Measurements from ENCODE around the gene LDHAL6B. TPM values are rescaled to one million over a fixed set of nuclear protein-coding genes. Genes with fewer than 3 reads are reported as not detected.

The LDHAL6B gene
- total RNA-seq, 1 donor from 2014 or later: not detected

- DNase-seq (ENCODE audit: low read depth) (peak; percentile 57), FAIRE-seq (peak; percentile 84)
- H3K27me3 ChIP-seq (ENCODE audit: insufficient read depth, low read length): no peaks in the 10 kb centered on the region
- peaks cover 10% of the 10 kb centered on the region for H3K4me1 ChIP-seq (ENCODE audit: insufficient read depth, low read length)
- H3K4me2 ChIP-seq (ENCODE audit: low read length): peak overlapping the region; percentile 42
- no peak for TF ChIP-seq CTCF (IDR thresholded peaks at IDR 0.05; ENCODE audit: insufficient read depth, low read depth, low read length)
- TF ChIP-seq EZH2 (IDR thresholded peaks at IDR 0.05; ENCODE audit: insufficient read depth, low read length): no peak
- Mint-ChIP-seq H3K9me3 (ENCODE audit: unreplicated experiment) (peaks cover 6% of the 10 kb centered on the region), H3K27me3 (ENCODE audit: low read depth, unreplicated experiment) (no peaks in the 10 kb centered on the region), H3K4me3 (ENCODE audit: unreplicated experiment) (no peak overlapping the region), H3K27ac (ENCODE audit: unreplicated experiment) (peak overlapping the region; percentile 34), H3K36me3 (ENCODE audit: low read depth, unreplicated experiment) (peaks cover 54% of the 10 kb centered on the region), H3K4me1 (ENCODE audit: low read depth, unreplicated experiment) (no peaks in the 10 kb centered on the region)
- H2AFZ ChIP-seq (ENCODE audit: low read depth, low read length): no peak overlapping the region
- no peaks in the 10 kb centered on the region for H3K9me3 ChIP-seq (ENCODE audit: insufficient read depth, low read depth, low read length)
- H3K9ac ChIP-seq (ENCODE audit: low read length): no peak overlapping the region
- no peaks in the 10 kb centered on the region for H4K20me1 ChIP-seq (ENCODE audit: insufficient read depth, low read length)
- peak overlapping the region; percentile 29 for H3K27ac ChIP-seq (ENCODE audit: low read depth, low read length)
- no peak overlapping the region for H3K4me3 ChIP-seq (ENCODE audit: insufficient read depth, low read depth, low read length)
- H3K79me2 ChIP-seq (ENCODE audit: insufficient read depth, low read length): no peaks in the 10 kb centered on the region
- peaks cover 13% of the 10 kb centered on the region for H3K36me3 ChIP-seq (ENCODE audit: insufficient read depth, low read length)
Observed at GRCh38 chr15:59180945-59181600, 25.6 kb upstream of the LDHAL6B start.

- H3K4me3 ChIP-seq (ENCODE audit: insufficient read depth, low read depth, low read length): no peak overlapping the region
- no peak for DNase-seq (ENCODE audit: low read depth)
- no peak overlapping the region for H2AFZ ChIP-seq (ENCODE audit: low read depth, low read length)
- H3K4me3 Mint-ChIP-seq (ENCODE audit: unreplicated experiment): no peak overlapping the region
- H4K20me1 ChIP-seq (ENCODE audit: insufficient read depth, low read length): no peaks in the 10 kb centered on the region
- peaks cover 12% of the 10 kb centered on the region for H3K4me1 ChIP-seq (ENCODE audit: insufficient read depth, low read length)
- FAIRE-seq: no peak
- H3K27ac ChIP-seq (ENCODE audit: low read depth, low read length): no peak overlapping the region
- peaks cover 4% of the 10 kb centered on the region for H3K9me3 Mint-ChIP-seq (ENCODE audit: unreplicated experiment)
- peaks cover 2% of the 10 kb centered on the region for H3K4me1 Mint-ChIP-seq (ENCODE audit: low read depth, unreplicated experiment)
- peaks cover 16% of the 10 kb centered on the region for H3K36me3 ChIP-seq (ENCODE audit: insufficient read depth, low read length)
- H3K4me2 ChIP-seq (ENCODE audit: low read length): no peak overlapping the region
- no peak overlapping the region for H3K27ac Mint-ChIP-seq (ENCODE audit: unreplicated experiment)
- no peak for TF ChIP-seq CTCF (IDR thresholded peaks at IDR 0.05; ENCODE audit: insufficient read depth, low read depth, low read length)
- TF ChIP-seq EZH2 (IDR thresholded peaks at IDR 0.05; ENCODE audit: insufficient read depth, low read length): no peak
- H3K27me3 ChIP-seq (ENCODE audit: insufficient read depth, low read length): no peaks in the 10 kb centered on the region
- H3K9me3 ChIP-seq (ENCODE audit: insufficient read depth, low read depth, low read length): no peaks in the 10 kb centered on the region
- peaks cover 57% of the 10 kb centered on the region for H3K36me3 Mint-ChIP-seq (ENCODE audit: low read depth, unreplicated experiment)
- no peaks in the 10 kb centered on the region for H3K27me3 Mint-ChIP-seq (ENCODE audit: low read depth, unreplicated experiment)
- H3K9ac ChIP-seq (ENCODE audit: low read length): no peak overlapping the region
- H3K79me2 ChIP-seq (ENCODE audit: insufficient read depth, low read length): no peaks in the 10 kb centered on the region
Observed at GRCh38 chr15:59185725-59186124, 20.9 kb upstream of the LDHAL6B start.

GRCh38 chr15:59186501-59186900 lies 20.1 kb upstream of the LDHAL6B start:
- no peak overlapping the region for H3K4me2 ChIP-seq (ENCODE audit: low read length)
- H3K9ac ChIP-seq (ENCODE audit: low read length): no peak overlapping the region
- peaks cover 13% of the 10 kb centered on the region for H3K4me1 ChIP-seq (ENCODE audit: insufficient read depth, low read length)
- H3K4me3 ChIP-seq (ENCODE audit: insufficient read depth, low read depth, low read length): no peak overlapping the region
- Mint-ChIP-seq H3K27ac (ENCODE audit: unreplicated experiment) (no peak overlapping the region), H3K27me3 (ENCODE audit: low read depth, unreplicated experiment) (no peaks in the 10 kb centered on the region), H3K4me3 (ENCODE audit: unreplicated experiment) (no peak overlapping the region), H3K9me3 (ENCODE audit: unreplicated experiment) (peaks cover 4% of the 10 kb centered on the region), H3K4me1 (ENCODE audit: low read depth, unreplicated experiment) (peaks cover 9% of the 10 kb centered on the region), H3K36me3 (ENCODE audit: low read depth, unreplicated experiment) (peaks cover 57% of the 10 kb centered on the region)
- no peaks in the 10 kb centered on the region for H3K27me3 ChIP-seq (ENCODE audit: insufficient read depth, low read length)
- H3K27ac ChIP-seq (ENCODE audit: low read depth, low read length): no peak overlapping the region
- no peaks in the 10 kb centered on the region for H4K20me1 ChIP-seq (ENCODE audit: insufficient read depth, low read length)
- H3K9me3 ChIP-seq (ENCODE audit: insufficient read depth, low read depth, low read length): no peaks in the 10 kb centered on the region
- TF ChIP-seq CTCF (IDR thresholded peaks at IDR 0.05; ENCODE audit: insufficient read depth, low read depth, low read length): no peak
- no peak for TF ChIP-seq EZH2 (IDR thresholded peaks at IDR 0.05; ENCODE audit: insufficient read depth, low read length)
- H2AFZ ChIP-seq (ENCODE audit: low read depth, low read length): no peak overlapping the region
- FAIRE-seq (no peak), DNase-seq (ENCODE audit: low read depth) (peak; percentile 68)
- H3K79me2 ChIP-seq (ENCODE audit: insufficient read depth, low read length): no peaks in the 10 kb centered on the region
- H3K36me3 ChIP-seq (ENCODE audit: insufficient read depth, low read length): peaks cover 16% of the 10 kb centered on the region
